ENCODE measurements around the gene TUBA4A. TPM values are rescaled to one million over a fixed set of nuclear protein-coding genes. Genes with fewer than 3 reads are reported as not detected.

The TUBA4A gene
- total and polyA plus RNA-seq, 2 of the 8 experiments (the other 6 are each of a cell fraction or from before 2014, with no cell fraction given) = 67.3 to 172 TPM

- DNase-seq (ENCODE audit: low read depth in 1 of 2, low spot score in 2 of 2) = no peak
- no peak overlapping the region for H4K8ac ChIP-seq (ENCODE audit: extremely low read depth, insufficient read depth, low read length)
- TF ChIP-seq SP1 (IDR thresholded peaks at IDR 0.05; ENCODE audit: low read depth, low read length) = no peak
- TF ChIP-seq SP2 (IDR thresholded peaks at IDR 0.05; ENCODE audit: low read length) = no peak
- no peak for TF ChIP-seq RBBP5 (IDR thresholded peaks at IDR 0.05; ENCODE audit: borderline replicate concordance, low read depth, low read length)
- no peak for TF ChIP-seq SUZ12 (IDR thresholded peaks at IDR 0.05; ENCODE audit: low read length)
- TF ChIP-seq RAD21 (IDR thresholded peaks at IDR 0.05 in 1 of 2, conservative IDR thresholded peaks at IDR 0.05 in 1 of 2; ENCODE audit: low read depth in 2 of 2, low read length in 2 of 2) = no peak
- no peak for TF ChIP-seq SP4 (IDR thresholded peaks at IDR 0.05; ENCODE audit: low read length)
- no peak for TF ChIP-seq CTBP2 (IDR thresholded peaks at IDR 0.05; ENCODE audit: borderline replicate concordance, insufficient read depth, insufficient read length, low read length)
- TF ChIP-seq EP300 (IDR thresholded peaks at IDR 0.05; ENCODE audit: borderline replicate concordance in 1 of 2, low read depth in 2 of 2, low read length in 2 of 2) = no peak
- TF ChIP-seq HDAC6 (IDR thresholded peaks at IDR 0.05; ENCODE audit: low read depth, low read length) = no peak
- TF ChIP-seq EZH2 (IDR thresholded peaks at IDR 0.05; ENCODE audit: low read depth, low read length, severe bottlenecking) = no peak
- TF ChIP-seq SIRT6 (IDR thresholded peaks at IDR 0.05; ENCODE audit: low read length) = no peak
- TF ChIP-seq KDM4A (IDR thresholded peaks at IDR 0.05; ENCODE audit: low read depth, low read length, severe bottlenecking) = no peak
- no peak overlapping the region for H4K5ac ChIP-seq (ENCODE audit: insufficient read length, low read depth, low read length)
- H2BK12ac ChIP-seq (ENCODE audit: low read depth, low read length) = no peak overlapping the region
- H4K91ac ChIP-seq (replicated peaks; ENCODE audit: insufficient read length, low read length) = no peak overlapping the region
- 85% methylated on average over 10 of the region's 10 CpGs; no CpG with 5 or more reads in 1 of the 2 experiments for WGBS, 2 experiments (ENCODE audit: extremely low coverage in 1 of 2, insufficient coverage in 1 of 2, insufficient read length in 1 of 2, insufficient replicate concordance in 2 of 2, low coverage in 1 of 2, low lambda C conversion rate in 2 of 2, missing lambda C conversion rate in 1 of 2)
- no peaks in the 10 kb centered on the region; a peak in 1 of 7 replicates for H3K27me3 ChIP-seq (replicated peaks in 1 of 4; ENCODE audit: control insufficient read depth in 3 of 4, extremely low read depth in 1 of 4, insufficient read depth in 3 of 4, low read length in 3 of 4)
- no peak overlapping the region for H3K4ac ChIP-seq (replicated peaks; ENCODE audit: insufficient read length, low read depth, low read length)
- no peak overlapping the region for H2BK120ac ChIP-seq (replicated peaks; ENCODE audit: low read depth, low read length)
- no peak overlapping the region for H3K27ac ChIP-seq (ENCODE audit: low read depth, low read length)
- H3K36me3 ChIP-seq (ENCODE audit: control insufficient read depth in 2 of 4, insufficient read depth in 4 of 4, low read length in 3 of 4) = peaks cover 0 to 2% (median under 1%) of the 10 kb centered on the region in 4 experiments; a peak in 3 of 8 replicates
- H4K20me1 ChIP-seq (replicated peaks in 1 of 2; ENCODE audit: control insufficient read depth in 1 of 2, insufficient read depth in 2 of 2, low read length in 2 of 2) = peaks cover 0 to 2% of the 10 kb centered on the region in 2 experiments
- H3K56ac ChIP-seq (replicated peaks; ENCODE audit: insufficient read length, low read depth, low read length) = no peak overlapping the region
- H3K14ac ChIP-seq (ENCODE audit: insufficient read length) = no peak overlapping the region
- no peak overlapping the region for H3K9ac ChIP-seq (replicated peaks in 1 of 4; ENCODE audit: extremely low read depth in 1 of 4, low read depth in 3 of 4, low read length in 3 of 4)
- no peak for FAIRE-seq
- H3K4me2 ChIP-seq (ENCODE audit: insufficient read depth in 1 of 2, low read depth in 2 of 2, low read length in 2 of 2) = no peak overlapping the region
- ChIA-PET CTCF (ENCODE audit: partially characterized antibody) (interaction anchor here (2.3 to 12.1 kb wide), 4 partner anchors 4 to 12 kb away, joined by 34 to 220 read pairs (median 134); partner anchors contain the start of gene DNAJB2), POLR2A (ENCODE audit: partially characterized antibody) (interaction anchor here (3.4 kb wide), 1 partner anchor 11 kb away, joined by 19 read pairs; no protein-coding TSS in a partner anchor)
- no peak overlapping the region for H3K23ac ChIP-seq (ENCODE audit: insufficient read length)
- H2BK15ac ChIP-seq (ENCODE audit: low read length) = no peak overlapping the region
- H2BK5ac ChIP-seq (ENCODE audit: low read depth, low read length) = no peak overlapping the region
- no peak overlapping the region for H3K18ac ChIP-seq (ENCODE audit: extremely low read depth, low read length)
- no peaks in the 10 kb centered on the region for H3K79me1 ChIP-seq (ENCODE audit: low read depth, low read length)
- H2AK5ac ChIP-seq (ENCODE audit: low read depth, low read length) = no peak overlapping the region
- no peaks in the 10 kb centered on the region for H3K23me2 ChIP-seq (ENCODE audit: low read depth, low read length)
- no peak overlapping the region for H3K4me3 ChIP-seq (ENCODE audit: extremely low read depth in 1 of 4, insufficient read depth in 2 of 4, low read depth in 3 of 4, low read length in 4 of 4)
- no peak overlapping the region for H2AFZ ChIP-seq (ENCODE audit: low read length)
- no peaks in the 10 kb centered on the region for H3K79me2 ChIP-seq (ENCODE audit: control insufficient read depth in 1 of 2, insufficient read depth in 2 of 2, low read length in 2 of 2)
- no peak overlapping the region for H2BK20ac ChIP-seq (ENCODE audit: low read length)
- 0 out of 4 replicates have a peak, but pooled peaks cover 0 to 3% of the 10 kb centered on the region in 2 experiments for H3K9me3 ChIP-seq (ENCODE audit: insufficient read depth in 2 of 2, low read depth in 1 of 2, low read length in 1 of 2)
- peaks cover 0 to 10% (median 6%) of the 10 kb centered on the region in 4 experiments; a peak in 6 of 7 replicates for H3K4me1 ChIP-seq (replicated peaks in 1 of 4; ENCODE audit: control insufficient read depth in 3 of 4, insufficient read depth in 4 of 4, low read length in 3 of 4)
Observed at GRCh38 chr2:219287580-219288265, 34.0 kb upstream of the TUBA4A start.

Measured in H1 (cell line).